GM19099 (cell line): ENCODE data around the gene MISP3.

Experiments used
- POLR2A ChIP-seq: IDR thresholded peaks from 3 replicates; pipeline ENCODE4 v1.6.1; 2011; ENCODE audit warnings: low read depth; ENCODE audit not compliant: insufficient read length; ENCODE audit errors: extremely low read depth

MISP3 gene

GRCh38 chr19:14072535-14073260, at the start of gene MISP3:
MISP3 (plus strand) TSS chr19:14072786; CDS start chr19:14073310, 524 bp downstream.
- TF ChIP-seq POLR2A = no peak

GRCh38 chr19:14023404-14024235, 49.0 kb upstream of the MISP3 start:
- TF ChIP-seq POLR2A = no peak

- no peak for TF ChIP-seq POLR2A
Observed at GRCh38 chr19:14027856-14028450, 44.6 kb upstream of the MISP3 start, which contains the start of gene RLN3. RLN3 (plus strand) TSS chr19:14028148; CDS start chr19:14028205, 57 bp downstream.

- TF ChIP-seq POLR2A = no peak
Observed at GRCh38 chr19:14028901-14029300, 43.7 kb upstream of the MISP3 start.

- no peak for TF ChIP-seq POLR2A
Observed at GRCh38 chr19:14030997-14031718, 41.4 kb upstream of the MISP3 start.

GRCh38 chr19:14031719-14032480, 40.7 kb upstream of the MISP3 start, which contains the start of gene IL27RA:
IL27RA (plus strand) TSS chr19:14031762; CDS start chr19:14031873, 111 bp downstream.
- TF ChIP-seq POLR2A = peak; percentile 62

GRCh38 chr19:14033946-14034345, 38.6 kb upstream of the MISP3 start:
- no peak for TF ChIP-seq POLR2A

GRCh38 chr19:14035706-14036105, 36.9 kb upstream of the MISP3 start:
- no peak for TF ChIP-seq POLR2A

- no peak for TF ChIP-seq POLR2A
Observed at GRCh38 chr19:14039181-14039580, 33.4 kb upstream of the MISP3 start.

GRCh38 chr19:14048443-14049153, 24.0 kb upstream of the MISP3 start:
- TF ChIP-seq POLR2A = no peak

GRCh38 chr19:14050512-14050911, 22.1 kb upstream of the MISP3 start:
- TF ChIP-seq POLR2A = no peak

GRCh38 chr19:14051980-14052379, 20.6 kb upstream of the MISP3 start:
- TF ChIP-seq POLR2A = no peak

- no peak for TF ChIP-seq POLR2A
Observed at GRCh38 chr19:14052470-14052869, 20.1 kb upstream of the MISP3 start.
